ENCODE results near the gene SPTAN1.
"Not testable (repeated sequence)": the region's sequence is repeated elsewhere in the genome, so short reads cannot be mapped to it uniquely, and the experiment has no call there.

SPTAN1 gene

GRCh38 chr9:128553728-128554127, 1.3 kb downstream of the SPTAN1 start:
- DNase-seq = no peak

GRCh38 chr9:128554155-128554862, 1.9 kb downstream of the SPTAN1 start:
- DNase-seq = no peak

GRCh38 chr9:128555180-128555721, 2.9 kb downstream of the SPTAN1 start:
- DNase-seq = no peak

- no peak for DNase-seq
Measured at GRCh38 chr9:128556276-128556675, 3.9 kb downstream of the SPTAN1 start.

GRCh38 chr9:128556926-128557634, 4.7 kb downstream of the SPTAN1 start:
- DNase-seq = no peak

DNA sequence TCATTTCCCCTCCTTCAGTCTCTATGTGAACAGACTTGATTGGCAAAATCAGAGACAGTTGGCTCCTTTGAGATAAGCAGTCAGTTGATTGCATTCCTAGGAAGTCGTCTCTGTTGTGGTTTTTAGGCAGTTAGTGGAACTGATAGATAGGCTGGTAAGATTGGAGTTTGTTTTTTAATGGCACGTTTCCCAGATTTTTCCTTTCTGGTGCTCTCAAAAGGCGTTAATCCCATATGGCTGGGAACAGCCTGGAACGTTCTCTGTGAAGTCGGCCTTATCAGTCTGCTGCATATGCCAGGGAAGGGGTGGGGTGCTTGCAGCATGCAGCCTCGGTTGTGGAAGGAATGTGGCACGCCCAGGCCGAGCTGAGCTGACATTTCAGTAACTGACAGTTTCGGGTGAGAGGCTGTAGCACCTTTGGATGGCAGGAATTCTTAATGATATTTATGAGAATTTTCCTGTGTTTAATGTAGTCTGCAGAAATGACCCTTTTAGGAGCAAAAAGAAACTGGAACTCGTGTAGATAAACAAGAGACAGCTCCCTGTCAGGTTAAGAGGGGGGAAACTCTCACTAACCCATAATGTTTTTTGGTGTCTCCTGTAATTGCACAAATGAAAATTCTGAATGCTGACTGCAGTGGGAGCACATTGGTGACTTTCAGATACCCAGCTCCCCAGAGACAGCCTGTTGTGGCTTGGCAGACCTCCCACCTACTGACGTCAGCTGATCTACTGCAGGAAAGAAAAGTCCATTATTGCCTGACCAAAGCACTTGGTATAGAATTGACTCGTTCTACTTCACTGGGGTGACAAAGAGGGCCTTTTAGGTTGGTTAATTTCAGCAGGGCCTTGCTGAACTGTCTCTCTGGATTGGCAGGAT, 6.3 kb downstream of the SPTAN1 start:
- peak; percentile 94 for DNase-seq

- no peak for DNase-seq
Measured at GRCh38 chr9:128565578-128565977, 13.2 kb downstream of the SPTAN1 start.

DNA sequence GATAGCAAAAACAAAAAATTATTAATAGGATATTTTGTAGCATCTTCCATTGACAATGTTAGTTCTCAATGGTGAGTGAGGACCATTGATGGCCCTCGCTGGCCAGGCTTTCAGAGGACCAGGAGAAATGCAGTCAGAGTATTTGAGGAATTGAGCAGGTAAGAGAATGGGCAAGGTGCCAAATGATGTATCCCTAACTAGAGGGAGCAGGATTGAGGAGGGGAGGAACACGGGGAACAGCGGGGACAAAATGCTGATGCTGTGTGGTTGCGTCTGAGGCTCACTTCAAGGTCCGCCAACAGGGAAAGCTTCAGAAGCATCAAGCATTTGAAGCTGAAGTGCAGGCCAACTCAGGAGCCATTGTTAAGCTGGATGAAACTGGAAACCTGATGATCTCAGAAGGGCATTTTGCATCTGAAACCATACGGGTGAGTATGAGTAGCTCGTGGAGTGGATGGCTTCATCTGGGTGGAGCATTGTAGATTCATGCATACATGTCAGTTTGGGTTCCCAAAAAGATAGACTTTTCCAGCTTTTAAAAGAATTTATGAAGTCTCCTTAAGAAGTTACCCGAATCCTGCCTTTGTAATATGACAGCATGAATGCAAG, 16.2 kb downstream of the SPTAN1 start:
- DNase-seq = peak; percentile 4

GRCh38 chr9:128575469-128575868, 23.1 kb downstream of the SPTAN1 start:
- peak; percentile 32 for DNase-seq

DNA sequence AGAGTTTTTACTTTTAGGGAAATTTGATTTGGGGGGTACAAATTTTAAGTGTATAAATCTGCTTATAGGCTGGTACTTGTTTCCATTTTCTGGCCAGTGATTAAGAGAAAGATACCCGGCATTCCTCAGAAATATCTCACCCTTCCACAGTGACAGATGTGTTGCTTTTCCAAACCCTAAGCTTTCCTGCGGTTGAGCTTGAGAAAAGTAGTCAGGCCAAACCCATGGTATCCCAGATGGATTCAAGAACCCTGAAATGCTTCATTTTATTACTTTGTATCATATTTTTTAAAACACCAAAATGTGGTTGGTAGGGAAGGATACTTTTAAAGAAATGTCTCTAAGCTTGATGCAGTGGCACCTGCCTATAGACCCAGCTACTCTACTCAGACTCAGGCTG, 23.5 kb downstream of the SPTAN1 start:
- DNase-seq = no peak

GRCh38 chr9:128577206-128577605, 24.8 kb downstream of the SPTAN1 start:
- DNase-seq = no peak

GRCh38 chr9:128579194-128579593, 26.8 kb downstream of the SPTAN1 start:
- DNase-seq = no peak

DNA sequence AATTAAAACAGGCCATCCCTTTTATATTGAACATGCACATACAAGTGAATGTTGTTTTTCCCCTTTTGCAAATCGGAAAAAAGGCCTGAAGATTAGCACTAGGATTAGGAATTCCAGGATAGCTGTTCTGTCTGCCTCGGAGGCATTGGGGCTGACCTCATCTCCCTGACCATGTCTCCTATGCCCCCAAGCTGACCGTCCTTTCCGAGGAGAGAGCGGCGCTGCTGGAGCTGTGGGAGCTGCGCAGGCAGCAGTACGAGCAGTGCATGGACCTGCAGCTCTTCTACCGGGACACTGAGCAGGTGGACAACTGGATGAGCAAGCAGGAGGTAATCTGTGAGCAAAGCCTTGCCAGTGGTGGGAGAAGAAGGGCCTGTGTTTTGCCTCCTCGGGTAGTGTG, 28.3 kb downstream of the SPTAN1 start:
- DNase-seq = no peak

GRCh38 chr9:128585155-128585554, 32.8 kb downstream of the SPTAN1 start:
- DNase-seq = not testable (repeated sequence)

DNA sequence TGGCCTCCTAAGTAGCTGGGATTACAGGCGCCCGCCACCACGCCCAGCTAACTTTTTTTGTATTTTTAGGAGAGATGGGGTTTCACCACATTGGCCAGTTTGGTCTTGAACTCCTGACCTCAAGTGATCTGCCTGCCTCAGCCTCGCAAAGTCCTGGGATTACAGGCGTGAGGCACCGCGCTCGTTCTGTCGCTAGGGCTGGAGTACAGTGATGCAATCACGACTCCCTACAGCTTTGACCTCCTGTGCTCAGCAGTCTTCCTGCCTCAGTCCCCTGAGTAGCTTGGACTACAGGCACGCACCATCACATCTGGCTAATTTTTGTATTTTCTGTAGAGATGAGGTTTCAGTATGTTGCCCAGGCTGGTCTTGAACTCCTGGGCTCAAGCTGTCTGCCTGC, 34.5 kb downstream of the SPTAN1 start:
- not testable (repeated sequence) for DNase-seq

- DNase-seq = no peak
Measured at GRCh38 chr9:128587453-128587852, 35.1 kb downstream of the SPTAN1 start.

DNA sequence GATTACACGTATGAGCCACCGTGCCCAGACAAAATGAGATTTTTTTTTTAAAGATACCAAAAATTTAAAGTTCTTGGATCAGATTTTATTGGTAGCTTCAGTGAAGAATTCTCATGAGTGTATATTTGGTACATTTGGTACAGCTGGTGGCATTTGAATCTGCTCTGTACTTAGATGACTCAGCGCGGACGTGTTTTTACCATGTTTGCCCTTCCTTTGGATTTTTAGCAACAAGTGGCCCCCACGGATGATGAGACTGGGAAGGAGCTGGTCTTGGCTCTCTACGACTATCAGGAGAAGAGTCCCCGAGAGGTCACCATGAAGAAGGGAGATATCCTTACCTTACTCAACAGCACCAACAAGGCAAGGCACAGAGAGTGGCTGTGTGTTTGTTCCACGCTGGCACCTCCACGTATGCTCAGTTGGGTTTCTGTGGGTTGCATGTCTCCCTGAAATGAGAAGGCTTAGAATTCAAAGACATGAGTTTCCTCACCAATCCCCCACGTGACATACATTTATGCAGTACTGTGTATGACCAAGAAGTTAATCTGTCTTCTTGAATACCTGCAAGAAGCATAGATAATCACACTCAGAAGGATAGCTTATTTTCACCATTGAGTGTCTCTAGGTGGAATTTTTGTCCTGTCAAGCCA, 36.3 kb downstream of the SPTAN1 start:
- DNase-seq = no peak

GRCh38 chr9:128593039-128593438, 40.7 kb downstream of the SPTAN1 start:
- DNase-seq = no peak

DNA sequence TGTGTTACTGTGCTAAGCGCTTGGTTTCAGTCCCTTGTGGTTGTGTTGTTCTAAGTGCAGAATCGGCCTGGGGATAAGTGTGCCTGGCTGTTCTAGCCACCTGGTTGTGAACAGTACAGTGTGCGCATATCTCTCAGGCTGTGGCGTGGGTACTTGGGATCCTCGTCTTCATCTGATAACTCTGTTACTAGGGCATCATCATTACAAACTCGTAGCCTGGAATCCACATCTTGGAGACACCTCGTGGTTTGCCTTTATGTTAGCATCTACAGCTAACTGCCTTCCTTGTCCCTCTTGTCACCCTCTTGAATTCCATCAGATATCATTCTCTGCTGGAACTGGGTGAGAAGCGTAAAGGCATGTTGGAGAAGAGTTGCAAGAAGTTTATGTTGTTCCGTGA, 41.5 kb downstream of the SPTAN1 start:
- DNase-seq = no peak

DNA sequence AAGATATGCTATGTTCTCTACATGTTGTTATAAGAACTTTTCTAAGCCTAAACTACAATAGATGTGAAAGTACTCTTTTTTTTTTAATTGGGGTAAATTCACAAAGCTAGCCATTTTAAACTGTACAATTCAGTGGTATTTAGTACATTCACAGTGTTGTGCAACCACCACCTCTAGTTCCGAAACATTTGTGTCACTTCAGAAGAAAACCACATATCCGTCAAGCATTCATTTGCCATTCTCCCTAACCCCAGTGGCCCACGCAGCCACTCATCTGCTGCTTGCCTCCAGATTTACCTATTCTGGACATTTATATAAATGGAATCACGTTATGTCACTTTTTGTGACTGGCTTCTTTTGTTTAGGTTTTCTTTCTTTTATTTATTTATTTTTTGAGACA, 43.1 kb downstream of the SPTAN1 start:
- no peak for DNase-seq

DNA sequence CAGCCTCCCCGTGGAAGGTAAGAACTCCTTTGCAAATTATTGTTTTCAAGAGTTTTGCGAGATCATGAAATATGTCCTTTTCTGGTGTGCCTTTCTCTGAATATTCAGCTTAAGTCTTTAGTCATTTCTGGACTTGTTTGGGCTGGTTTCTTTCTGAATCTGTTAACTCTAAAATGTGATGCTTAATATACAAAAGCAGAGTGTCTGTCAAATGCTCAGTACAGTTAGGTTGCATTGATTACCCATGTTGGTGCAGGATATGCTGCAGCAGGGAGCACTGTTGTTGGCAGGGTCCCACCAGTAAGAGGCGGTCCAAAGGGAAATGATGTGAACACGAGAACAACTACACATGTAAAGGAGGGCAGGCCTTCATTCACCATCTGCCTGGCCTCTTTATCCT, 47.7 kb downstream of the SPTAN1 start:
- no peak for DNase-seq

GRCh38 chr9:128603697-128604096, 51.3 kb downstream of the SPTAN1 start:
- DNase-seq = no peak
